Loucy (cell line): Measurements from ENCODE around the gene OGN.

Experiments
- EZH2phosphoT487 ChIP-seq: fragments of 200-600 bp; IDR thresholded peaks from 2 replicates; pipeline ENCODE4 v1.6.1; 2018; ENCODE audit warnings: antibody characterized with exemption, mild to moderate bottlenecking, moderate library complexity, borderline replicate concordance
- TF ChIP-seq, protein P1 (sequence below): fragments of 200-600 bp; sonication (generic); conservative IDR thresholded peaks from 2 replicates; pipeline ENCODE4 v1.5.1; 2014; ENCODE audit warnings: mild to moderate bottlenecking, antibody characterized with exemption, low read length

DNA sequence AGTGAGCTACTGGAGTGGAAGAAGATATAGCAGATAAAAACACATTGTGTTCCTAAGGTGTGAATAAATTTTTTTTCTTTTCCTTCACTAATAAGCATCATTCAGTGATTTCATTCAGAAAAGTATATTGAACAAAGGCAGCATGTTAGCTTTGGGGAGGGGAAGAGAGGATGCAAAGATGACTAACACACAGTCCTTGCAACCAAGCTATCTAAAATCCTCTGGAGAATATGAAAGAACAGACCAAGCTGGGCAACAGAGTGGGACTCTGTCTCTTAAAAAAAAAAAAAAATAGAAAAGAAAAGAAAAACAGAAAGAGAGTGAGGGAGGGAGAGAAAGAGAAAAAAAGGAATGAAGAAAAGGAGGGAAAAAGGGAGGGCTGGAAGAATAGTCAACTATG, 42.2 kb upstream of the OGN start:
- TF ChIP-seq EZH2phosphoT487 = no peak
- TF ChIP-seq, protein P1, sequence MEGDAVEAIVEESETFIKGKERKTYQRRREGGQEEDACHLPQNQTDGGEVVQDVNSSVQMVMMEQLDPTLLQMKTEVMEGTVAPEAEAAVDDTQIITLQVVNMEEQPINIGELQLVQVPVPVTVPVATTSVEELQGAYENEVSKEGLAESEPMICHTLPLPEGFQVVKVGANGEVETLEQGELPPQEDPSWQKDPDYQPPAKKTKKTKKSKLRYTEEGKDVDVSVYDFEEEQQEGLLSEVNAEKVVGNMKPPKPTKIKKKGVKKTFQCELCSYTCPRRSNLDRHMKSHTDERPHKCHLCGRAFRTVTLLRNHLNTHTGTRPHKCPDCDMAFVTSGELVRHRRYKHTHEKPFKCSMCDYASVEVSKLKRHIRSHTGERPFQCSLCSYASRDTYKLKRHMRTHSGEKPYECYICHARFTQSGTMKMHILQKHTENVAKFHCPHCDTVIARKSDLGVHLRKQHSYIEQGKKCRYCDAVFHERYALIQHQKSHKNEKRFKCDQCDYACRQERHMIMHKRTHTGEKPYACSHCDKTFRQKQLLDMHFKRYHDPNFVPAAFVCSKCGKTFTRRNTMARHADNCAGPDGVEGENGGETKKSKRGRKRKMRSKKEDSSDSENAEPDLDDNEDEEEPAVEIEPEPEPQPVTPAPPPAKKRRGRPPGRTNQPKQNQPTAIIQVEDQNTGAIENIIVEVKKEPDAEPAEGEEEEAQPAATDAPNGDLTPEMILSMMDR = no peak
